Ovary (tissue), 3 donors: ENCODE data around the gene SIGLEC11.

Experiments
- POLR2A ChIP-seq: fragments of 450-650 bp; IDR thresholded peaks from one replicate; pipeline ENCODE4 v1.6.1; 2017; ENCODE audit warnings: antibody characterized with exemption, mild to moderate bottlenecking, moderate library complexity
- TF ChIP-seq, protein P1 (sequence below), 3 donors: fragments of 450-650 bp in 2 of 3; fragments of 200-600 bp in 1 of 3; IDR thresholded peaks; one replicate each; pipeline versions ENCODE4 v1.5.1 to v1.8.0; 2016 to 2022; ENCODE audit warnings: antibody characterized with exemption in 3 of 3, mild to moderate bottlenecking in 1 of 3
- donor health status: DM: no; HTN: no; CAD: no.

DNA sequence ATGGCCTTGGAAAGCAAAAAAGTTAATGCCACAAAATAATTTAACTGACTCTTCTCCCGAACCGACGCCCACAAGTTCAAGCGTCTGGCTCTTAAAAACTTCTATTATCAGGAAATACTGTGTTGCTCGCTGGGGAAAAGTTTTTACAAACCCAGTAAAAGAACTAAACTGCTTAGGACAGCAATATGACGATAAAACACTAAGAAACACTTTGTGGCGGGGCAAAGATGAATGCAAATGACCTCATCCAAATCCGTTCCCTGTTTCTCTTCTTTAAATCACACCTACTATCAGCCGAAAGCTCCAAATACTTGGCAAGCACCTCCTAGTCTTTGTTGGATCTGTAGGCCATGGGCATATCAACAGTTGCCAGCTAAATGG lies 4.9 kb downstream of the SIGLEC11 start:
- no peak for TF ChIP-seq POLR2A
- TF ChIP-seq, protein P1, sequence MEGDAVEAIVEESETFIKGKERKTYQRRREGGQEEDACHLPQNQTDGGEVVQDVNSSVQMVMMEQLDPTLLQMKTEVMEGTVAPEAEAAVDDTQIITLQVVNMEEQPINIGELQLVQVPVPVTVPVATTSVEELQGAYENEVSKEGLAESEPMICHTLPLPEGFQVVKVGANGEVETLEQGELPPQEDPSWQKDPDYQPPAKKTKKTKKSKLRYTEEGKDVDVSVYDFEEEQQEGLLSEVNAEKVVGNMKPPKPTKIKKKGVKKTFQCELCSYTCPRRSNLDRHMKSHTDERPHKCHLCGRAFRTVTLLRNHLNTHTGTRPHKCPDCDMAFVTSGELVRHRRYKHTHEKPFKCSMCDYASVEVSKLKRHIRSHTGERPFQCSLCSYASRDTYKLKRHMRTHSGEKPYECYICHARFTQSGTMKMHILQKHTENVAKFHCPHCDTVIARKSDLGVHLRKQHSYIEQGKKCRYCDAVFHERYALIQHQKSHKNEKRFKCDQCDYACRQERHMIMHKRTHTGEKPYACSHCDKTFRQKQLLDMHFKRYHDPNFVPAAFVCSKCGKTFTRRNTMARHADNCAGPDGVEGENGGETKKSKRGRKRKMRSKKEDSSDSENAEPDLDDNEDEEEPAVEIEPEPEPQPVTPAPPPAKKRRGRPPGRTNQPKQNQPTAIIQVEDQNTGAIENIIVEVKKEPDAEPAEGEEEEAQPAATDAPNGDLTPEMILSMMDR (IDR thresholded peaks at IDR 0.05) = no peak
